Stimulated activated CD4-positive, alpha-beta T cell treated with anti-CD3 and anti-CD28 coated beads, Interleukin-4, amount 100 ng/mL, for 24 hours (primary cell): Measurements from ENCODE around the gene ADISSP.
"Not testable (repeated sequence)": the region's sequence is repeated elsewhere in the genome, so short reads cannot be mapped to it uniquely, and the experiment has no call there.

Experiments
- DNase-seq: peaks from one replicate; pipeline ENCODE4 v3.0.0-alpha.2; 2020

The ADISSP gene

GRCh38 chr20:3797592-3798372 is 30.2 kb upstream of the ADISSP start:
- peak; percentile 47 for DNase-seq

GRCh38 chr20:3797226-3797545 is 29.6 kb upstream of the ADISSP start:
- DNase-seq: no peak

- no peak for DNase-seq
Measured at GRCh38 chr20:3796477-3797225, 29.1 kb upstream of the ADISSP start.

- peak; percentile 90 for DNase-seq
Measured at GRCh38 chr20:3795511-3796468, 28.2 kb upstream of the ADISSP start, which contains the start of gene CDC25B. Gene CDC25B, plus strand, starts transcription at chr20:3796310. Its CDS starts 222 bp downstream, at chr20:3796532.

- DNase-seq: no peak
Measured at GRCh38 chr20:3794701-3795420, 27.3 kb upstream of the ADISSP start.

GRCh38 chr20:3794168-3794567 is 26.6 kb upstream of the ADISSP start:
- DNase-seq: not testable (repeated sequence)

- DNase-seq: not testable (repeated sequence)
Measured at GRCh38 chr20:3789201-3789600, 21.6 kb upstream of the ADISSP start.

GRCh38 chr20:3788685-3789155 is 21.2 kb upstream of the ADISSP start:
- no peak for DNase-seq

GRCh38 chr20:3787324-3788014 is 19.9 kb upstream of the ADISSP start:
- no peak for DNase-seq

GRCh38 chr20:3786665-3787323 is 19.2 kb upstream of the ADISSP start, which contains the start of gene CENPB:
Gene CENPB, minus strand, starts transcription at chr20:3786740. Its CDS starts 257 bp downstream, at chr20:3786483.
- peak; percentile 91 for DNase-seq

GRCh38 chr20:3786126-3786484 is 18.6 kb upstream of the ADISSP start:
- DNase-seq: peak; percentile 46

- DNase-seq: no peak
Measured at GRCh38 chr20:3785240-3786125, 17.9 kb upstream of the ADISSP start.

GRCh38 chr20:3784863-3785239 is 17.3 kb upstream of the ADISSP start:
- no peak for DNase-seq

GRCh38 chr20:3784216-3784853 is 16.8 kb upstream of the ADISSP start:
- no peak for DNase-seq

- DNase-seq: no peak
Measured at GRCh38 chr20:3783511-3784195, 16.1 kb upstream of the ADISSP start.

GRCh38 chr20:3783068-3783489 is 15.5 kb upstream of the ADISSP start:
- no peak for DNase-seq

- no peak for DNase-seq
Measured at GRCh38 chr20:3782597-3782996, 15.0 kb upstream of the ADISSP start.

- DNase-seq: peak; percentile 53
Measured at GRCh38 chr20:3781153-3781910, 13.8 kb upstream of the ADISSP start, which contains the start of gene SPEF1. Gene SPEF1, minus strand, starts transcription at chr20:3781448. Its CDS starts 161 bp downstream, at chr20:3781287.
